Lower leg skin (tissue), 3 donors: Measurements from ENCODE around the gene TAP1.

Experiments
- CTCF ChIP-seq, 3 donors: fragments of 450-650 bp; IDR thresholded peaks; one replicate each; pipeline ENCODE4 v1.5.1; 2016; ENCODE audit warnings: antibody characterized with exemption in 3 of 3, mild to moderate bottlenecking in 3 of 3, moderate library complexity in 2 of 3
- POLR2A ChIP-seq, 2 donors: fragments of 450-650 bp; IDR thresholded peaks; one replicate each; pipeline ENCODE4 v1.6.1; 2016 to 2017; ENCODE audit warnings: antibody characterized with exemption in 2 of 2, mild to moderate bottlenecking in 1 of 2, moderate library complexity in 1 of 2

- TF ChIP-seq POLR2A (IDR thresholded peaks at IDR 0.05) = no peak
- no peak for TF ChIP-seq CTCF (IDR thresholded peaks at IDR 0.05)
These were observed 5.7 kb downstream of the TAP1 start for GRCh38 chr6:32847795-32848194.
